GM12872 (cell line): Measurements from ENCODE around the gene ATXN7.

Experiments used
- CTCF ChIP-seq: IDR thresholded peaks from 3 replicates; pipeline ENCODE4 v1.5.1; 2011; ENCODE audit warnings: low read depth, mild to moderate bottlenecking, low read length, moderate library complexity; ENCODE audit not compliant: insufficient read depth

ATXN7 gene

GRCh38 chr3:63990733-63991132, 127.1 kb downstream of the ATXN7 start:
- no peak for TF ChIP-seq CTCF

GRCh38 chr3:63991666-63992065, 128.0 kb downstream of the ATXN7 start:
- TF ChIP-seq CTCF: no peak

- no peak for TF ChIP-seq CTCF
Observed at GRCh38 chr3:63992516-63993209, 129.0 kb downstream of the ATXN7 start.

- peak; percentile 88 for TF ChIP-seq CTCF
Observed at GRCh38 chr3:63993653-63994079, 130.0 kb downstream of the ATXN7 start.

- no peak for TF ChIP-seq CTCF
Observed at GRCh38 chr3:63995086-63995485, 131.4 kb downstream of the ATXN7 start.

GRCh38 chr3:63998852-63999754, 135.4 kb downstream of the ATXN7 start:
- no peak for TF ChIP-seq CTCF

- TF ChIP-seq CTCF: no peak
Observed at GRCh38 chr3:64000453-64001055, 136.9 kb downstream of the ATXN7 start.
